ENCODE data around the gene MSH4.

MSH4 gene

DNA sequence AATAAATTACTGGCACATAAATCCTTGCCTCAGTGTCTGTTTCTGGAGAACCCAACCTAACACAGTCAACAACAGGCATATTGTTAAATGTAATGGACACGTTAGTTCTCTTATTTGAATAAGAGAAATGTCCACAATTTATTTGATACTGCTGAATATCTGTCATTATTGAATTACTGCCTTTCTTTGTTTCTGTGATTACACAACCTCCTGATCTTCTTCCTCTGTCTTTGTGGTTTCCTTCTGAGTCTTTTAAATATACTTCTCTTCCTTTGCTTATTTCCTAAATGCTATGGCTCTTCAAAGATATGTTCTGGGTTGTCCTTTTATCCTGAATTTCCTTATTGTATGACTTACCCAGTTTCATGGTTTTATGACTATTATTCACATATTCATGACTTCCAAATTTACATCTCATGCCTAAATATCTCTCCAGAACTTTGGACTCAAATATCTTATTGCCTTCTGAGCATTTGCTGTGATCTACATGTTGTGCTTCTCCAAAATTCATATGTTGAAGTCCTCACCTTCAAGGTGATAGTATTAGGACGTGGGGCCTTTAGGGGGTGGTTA lies 39.9 kb downstream of the MSH4 start:
- Histone ChIP-seq H3K27ac (0 out of 2 replicates have a peak overlapping the region, but pooled peaks have one; percentile 3), H3K36me3 (ENCODE audit: insufficient read depth, low read length) (no peaks in the 10 kb centered on the region), H3K9ac (ENCODE audit: insufficient read length) (no peak overlapping the region), H3K4me3 (0 out of 2 replicates have a peak overlapping the region, but pooled peaks have one; percentile 5), H3K9me3 (ENCODE audit: low read depth, low read length) (no peaks in the 10 kb centered on the region)
- no peak for DNase-seq (ENCODE audit: low read depth, low spot score)
- TF ChIP-seq FOXP2 (optimal IDR thresholded peaks at IDR 0.05; ENCODE audit: control extremely low read depth, extremely low read length, insufficient read depth): no peak
- peak; percentile 21; the same call in 1 of the 2 replicates for TF ChIP-seq POLR2AphosphoS5 (IDR thresholded peaks at IDR 0.05; ENCODE audit: borderline replicate concordance, low read depth, low read length)

DNA sequence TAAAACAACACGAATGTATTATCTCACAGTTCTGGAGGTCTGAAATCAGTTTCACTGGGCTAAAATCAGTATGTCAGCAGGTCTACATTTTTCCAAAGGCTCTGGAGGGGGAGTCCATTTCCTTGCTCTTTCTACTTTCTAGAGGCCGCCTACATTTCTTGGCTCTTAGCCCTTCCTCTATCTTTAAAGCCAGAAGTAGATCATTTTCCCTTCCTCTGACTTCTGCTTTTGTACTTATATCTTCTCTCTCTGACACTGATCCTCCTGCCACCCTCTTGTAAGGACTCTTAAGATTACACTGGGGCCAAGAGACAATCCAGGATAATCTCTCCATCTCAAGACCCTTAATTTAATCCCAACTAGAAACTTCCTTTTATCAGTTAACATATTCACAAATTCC lies 41.4 kb downstream of the MSH4 start:
- no peak overlapping the region for H3K9ac ChIP-seq (ENCODE audit: insufficient read length)
- H3K4me3 ChIP-seq: no peak overlapping the region
- TF ChIP-seq EZH2 (IDR thresholded peaks at IDR 0.05): no peak
- no peak for TF ChIP-seq POLR2AphosphoS5 (IDR thresholded peaks at IDR 0.05; ENCODE audit: borderline replicate concordance, low read depth, low read length)
- no peak for TF ChIP-seq FOXP2 (optimal IDR thresholded peaks at IDR 0.05; ENCODE audit: control extremely low read depth, extremely low read length, insufficient read depth)
- DNase-seq (ENCODE audit: low read depth, low spot score): no peak
- H3K27ac ChIP-seq: no peak overlapping the region
- H3K9me3 ChIP-seq (ENCODE audit: low read depth, low read length): no peaks in the 10 kb centered on the region
- no peaks in the 10 kb centered on the region for H3K36me3 ChIP-seq (ENCODE audit: insufficient read depth, low read length)

DNA sequence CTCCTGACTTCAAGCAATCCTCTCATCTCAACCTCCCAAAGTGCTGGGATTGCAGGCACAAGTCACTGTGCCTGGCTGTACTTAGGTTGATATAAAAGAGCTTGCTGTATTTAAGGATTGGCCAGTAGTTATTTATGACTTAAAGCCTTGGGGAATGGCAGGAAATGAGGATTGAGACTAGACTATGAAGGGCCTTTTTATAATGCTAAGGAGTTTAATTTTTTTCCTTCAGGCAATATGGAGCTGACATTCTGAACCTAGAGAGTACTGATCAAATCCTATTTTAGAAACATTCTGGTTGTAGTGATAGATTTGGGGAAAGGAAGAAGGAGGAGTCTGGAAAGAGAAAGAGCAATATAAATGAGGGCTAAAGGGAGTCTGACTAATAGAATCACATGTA lies 44.7 kb downstream of the MSH4 start:
- DNase-seq (ENCODE audit: low read depth, low spot score): peak; percentile 35
- Histone ChIP-seq H3K36me3 (ENCODE audit: insufficient read depth, low read length) (no peaks in the 10 kb centered on the region), H3K9ac (ENCODE audit: insufficient read length) (no peak overlapping the region), H3K9me3 (ENCODE audit: low read depth, low read length) (no peaks in the 10 kb centered on the region), H3K4me3 (no peak overlapping the region), H3K27ac (peak overlapping the region; percentile 36; the same call in 1 of the 2 replicates)
- TF ChIP-seq POLR2AphosphoS5 (IDR thresholded peaks at IDR 0.05; ENCODE audit: borderline replicate concordance, low read depth, low read length) (no peak), EZH2 (IDR thresholded peaks at IDR 0.05) (no peak), FOXP2 (optimal IDR thresholded peaks at IDR 0.05; ENCODE audit: control extremely low read depth, extremely low read length, insufficient read depth) (no peak)

DNA sequence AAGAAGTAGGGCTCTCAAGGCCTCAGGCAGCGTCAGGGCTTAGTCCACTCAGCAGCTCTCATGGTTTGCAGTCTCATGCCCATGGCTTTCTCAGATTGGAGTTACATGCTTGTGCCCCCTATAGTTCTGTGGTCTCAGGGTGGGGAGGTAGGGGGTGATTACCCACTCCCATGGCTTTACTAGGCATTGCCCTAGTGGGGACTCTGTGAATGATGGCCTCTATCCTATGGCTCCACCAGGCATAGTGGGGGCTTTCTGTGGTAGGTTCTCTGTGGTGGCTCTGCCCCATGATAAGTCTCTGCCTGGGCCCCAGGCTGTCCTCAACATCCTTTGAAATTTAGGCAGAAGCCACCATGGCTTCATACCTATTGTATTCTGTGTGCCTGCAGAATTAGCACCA lies 48.9 kb downstream of the MSH4 start:
- Histone ChIP-seq H3K9me3 (ENCODE audit: low read depth, low read length) (no peaks in the 10 kb centered on the region), H3K4me3 (no peak overlapping the region), H3K27ac (no peak overlapping the region), H3K9ac (ENCODE audit: insufficient read length) (no peak overlapping the region), H3K36me3 (ENCODE audit: insufficient read depth, low read length) (no peaks in the 10 kb centered on the region)
- no peak for TF ChIP-seq FOXP2 (optimal IDR thresholded peaks at IDR 0.05; ENCODE audit: control extremely low read depth, extremely low read length, insufficient read depth)
- no peak for TF ChIP-seq POLR2AphosphoS5 (IDR thresholded peaks at IDR 0.05; ENCODE audit: borderline replicate concordance, low read depth, low read length)
- TF ChIP-seq EZH2 (IDR thresholded peaks at IDR 0.05): no peak
- no peak for DNase-seq (ENCODE audit: low read depth, low spot score)

DNA sequence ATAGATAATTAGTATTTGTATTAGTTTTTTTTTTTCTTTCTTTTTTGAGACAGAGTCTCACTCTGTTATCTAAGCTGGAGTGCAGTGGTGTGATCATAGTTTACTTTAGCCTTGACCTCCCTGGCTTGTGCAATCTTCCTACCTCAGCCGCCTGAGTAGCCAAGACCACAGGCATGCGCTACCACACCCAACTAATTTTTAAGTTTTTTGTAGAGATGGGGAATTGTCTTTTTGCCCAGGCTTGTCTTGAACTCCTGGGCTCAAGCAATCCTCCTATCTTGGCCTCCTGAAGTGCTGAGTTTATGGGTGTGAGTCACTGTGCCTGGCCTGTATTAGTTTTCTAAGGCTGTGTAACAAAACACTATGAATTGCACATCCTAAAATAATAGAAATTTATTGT lies 58.3 kb downstream of the MSH4 start:
- H3K4me3 ChIP-seq: no peak overlapping the region
- DNase-seq (ENCODE audit: low read depth, low spot score): no peak
- no peaks in the 10 kb centered on the region for H3K9me3 ChIP-seq (ENCODE audit: low read depth, low read length)
- no peaks in the 10 kb centered on the region for H3K36me3 ChIP-seq (ENCODE audit: insufficient read depth, low read length)
- no peak overlapping the region for H3K9ac ChIP-seq (ENCODE audit: insufficient read length)
- TF ChIP-seq FOXP2 (optimal IDR thresholded peaks at IDR 0.05; ENCODE audit: control extremely low read depth, extremely low read length, insufficient read depth): no peak
- TF ChIP-seq EZH2 (IDR thresholded peaks at IDR 0.05): no peak
- TF ChIP-seq POLR2AphosphoS5 (IDR thresholded peaks at IDR 0.05; ENCODE audit: borderline replicate concordance, low read depth, low read length): no peak
- H3K27ac ChIP-seq: no peak overlapping the region

DNA sequence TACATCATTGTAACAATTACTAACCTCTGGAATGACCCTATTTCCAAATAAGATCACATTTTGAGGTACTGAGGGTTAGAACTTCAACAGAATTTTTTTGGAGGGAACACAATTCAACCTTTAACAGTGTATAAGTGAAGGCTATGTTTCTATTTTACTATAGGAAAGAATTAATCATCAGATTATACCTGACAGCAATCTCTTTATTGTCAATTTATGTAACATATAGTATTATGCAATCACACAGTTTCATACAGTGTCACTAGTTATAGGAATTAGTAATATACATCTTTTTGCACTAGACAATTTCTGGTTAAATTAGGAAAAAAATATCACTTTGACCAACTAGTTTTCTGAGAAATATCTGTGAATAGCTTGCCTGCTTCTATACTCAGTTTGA lies 59.1 kb downstream of the MSH4 start:
- no peaks in the 10 kb centered on the region for H3K9me3 ChIP-seq (ENCODE audit: low read depth, low read length)
- no peak overlapping the region for H3K9ac ChIP-seq (ENCODE audit: insufficient read length)
- no peak for DNase-seq (ENCODE audit: low read depth, low spot score)
- no peak for TF ChIP-seq POLR2AphosphoS5 (IDR thresholded peaks at IDR 0.05; ENCODE audit: borderline replicate concordance, low read depth, low read length)
- H3K36me3 ChIP-seq (ENCODE audit: insufficient read depth, low read length): no peaks in the 10 kb centered on the region
- no peak overlapping the region for H3K4me3 ChIP-seq
- H3K27ac ChIP-seq: no peak overlapping the region

DNA sequence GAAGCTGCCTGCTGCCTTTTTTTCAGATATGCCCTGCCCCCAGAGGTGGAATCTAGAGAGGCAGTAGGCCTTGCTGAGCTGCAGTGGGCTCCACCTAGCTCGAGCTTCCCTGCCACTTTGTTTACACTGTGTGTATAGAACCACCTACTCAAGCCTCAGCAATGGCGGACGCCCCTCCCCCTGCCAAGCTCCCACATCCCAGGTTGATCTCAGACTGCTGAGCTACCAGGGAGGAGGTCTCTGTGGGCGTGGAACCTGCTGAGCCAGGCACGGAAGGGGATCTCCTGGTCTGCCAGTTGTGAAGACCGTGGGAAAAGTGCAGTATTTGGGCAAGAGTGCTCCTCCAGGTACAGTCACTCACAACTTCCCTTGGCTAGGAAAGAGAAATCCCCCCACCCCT lies 65.1 kb downstream of the MSH4 start:
- TF ChIP-seq POLR2AphosphoS5 (IDR thresholded peaks at IDR 0.05; ENCODE audit: borderline replicate concordance, low read depth, low read length) (no peak), FOXP2 (optimal IDR thresholded peaks at IDR 0.05; ENCODE audit: control extremely low read depth, extremely low read length, insufficient read depth) (no peak), EZH2 (IDR thresholded peaks at IDR 0.05) (no peak)
- H3K9ac ChIP-seq (ENCODE audit: insufficient read length): no peak overlapping the region
- no peaks in the 10 kb centered on the region for H3K9me3 ChIP-seq (ENCODE audit: low read depth, low read length)
- no peak overlapping the region for H3K27ac ChIP-seq
- no peak overlapping the region for H3K4me3 ChIP-seq
- no peaks in the 10 kb centered on the region for H3K36me3 ChIP-seq (ENCODE audit: insufficient read depth, low read length)
- DNase-seq (ENCODE audit: low read depth, low spot score): no peak

DNA sequence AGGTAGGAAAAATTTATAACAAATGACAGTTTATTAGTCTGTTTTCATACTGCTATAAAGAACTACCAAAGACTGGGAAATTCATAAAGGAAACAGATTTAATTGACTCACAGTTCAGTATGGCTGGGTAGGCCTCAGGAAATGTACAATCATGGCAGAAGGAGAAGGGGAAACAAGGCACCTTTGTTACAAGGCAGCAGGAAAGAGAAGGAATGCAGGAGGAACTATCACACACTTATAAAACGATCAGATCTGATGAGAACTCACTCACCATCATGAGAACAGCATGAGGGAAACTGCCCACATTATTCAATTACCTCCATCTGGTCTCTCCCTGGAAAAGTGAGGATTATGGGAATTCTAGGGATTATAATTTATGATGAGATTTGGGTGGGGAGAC lies 74.3 kb downstream of the MSH4 start:
- no peaks in the 10 kb centered on the region for H3K9me3 ChIP-seq (ENCODE audit: low read depth, low read length)
- no peak for DNase-seq (ENCODE audit: low read depth, low spot score)
- no peak overlapping the region for H3K4me3 ChIP-seq
- no peak overlapping the region for H3K9ac ChIP-seq (ENCODE audit: insufficient read length)
- no peak overlapping the region for H3K27ac ChIP-seq
- H3K36me3 ChIP-seq (ENCODE audit: insufficient read depth, low read length): no peaks in the 10 kb centered on the region
- TF ChIP-seq POLR2AphosphoS5 (IDR thresholded peaks at IDR 0.05; ENCODE audit: borderline replicate concordance, low read depth, low read length): no peak
- no peak for TF ChIP-seq EZH2 (IDR thresholded peaks at IDR 0.05)
- no peak for TF ChIP-seq FOXP2 (optimal IDR thresholded peaks at IDR 0.05; ENCODE audit: control extremely low read depth, extremely low read length, insufficient read depth)

DNA sequence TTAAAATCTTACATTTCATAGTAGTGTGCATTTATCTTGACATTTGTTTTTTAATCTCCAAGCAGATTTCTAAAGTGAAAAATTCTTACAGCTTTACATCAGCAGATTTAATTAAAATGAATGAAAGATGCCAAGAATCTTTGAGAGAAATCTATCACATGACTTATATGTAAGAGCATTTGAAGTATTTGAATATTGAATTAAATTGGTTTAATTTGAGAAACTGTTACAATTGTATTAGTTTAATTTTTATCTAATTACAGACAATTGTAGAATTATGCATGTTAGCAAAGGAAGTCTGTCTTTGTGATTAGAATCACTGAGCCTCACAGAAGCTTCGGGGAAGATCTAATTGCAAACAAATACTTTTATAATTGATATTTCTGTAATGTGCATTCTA lies 83.3 kb downstream of the MSH4 start:
- Histone ChIP-seq H3K36me3 (ENCODE audit: insufficient read depth, low read length) (no peaks in the 10 kb centered on the region), H3K9me3 (ENCODE audit: low read depth, low read length) (no peaks in the 10 kb centered on the region), H3K9ac (ENCODE audit: insufficient read length) (no peak overlapping the region), H3K27ac (no peak overlapping the region), H3K4me3 (no peak overlapping the region)
- TF ChIP-seq EZH2 (IDR thresholded peaks at IDR 0.05) (no peak), POLR2AphosphoS5 (IDR thresholded peaks at IDR 0.05; ENCODE audit: borderline replicate concordance, low read depth, low read length) (no peak), FOXP2 (optimal IDR thresholded peaks at IDR 0.05; ENCODE audit: control extremely low read depth, extremely low read length, insufficient read depth) (no peak)
- DNase-seq (ENCODE audit: low read depth, low spot score): no peak
